ENCODE results near the gene ESR2. TPM values are rescaled to one million over a fixed set of nuclear protein-coding genes. Genes with fewer than 3 reads are reported as not detected.

ESR2 gene
- total RNA-seq, 4 donors from 2014 or later: 0.51 TPM; not detected in 3

DNA sequence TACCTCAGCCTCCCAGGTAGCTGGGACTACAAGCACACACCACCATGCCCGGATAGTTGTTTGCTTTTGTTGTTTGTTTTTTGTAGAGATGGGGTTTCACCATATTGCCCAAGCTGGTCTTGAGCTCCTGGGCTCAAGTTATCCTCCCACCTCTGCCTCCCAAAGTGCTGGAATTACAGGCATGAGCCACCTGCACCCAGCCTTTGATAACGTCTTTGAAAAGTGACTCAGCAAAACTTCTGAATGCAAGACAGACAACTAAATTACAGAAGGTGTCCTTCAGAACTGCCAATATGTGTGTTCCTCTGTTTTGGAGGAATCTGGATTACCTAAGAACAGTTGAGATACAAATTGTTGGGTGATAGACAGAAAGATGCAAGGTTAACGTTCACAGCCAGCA is 99.8 kb downstream of the ESR2 start:
- peak overlapping the region; percentile 21 to 64 (median 54) for H3K27ac ChIP-seq
- H3K27me3 ChIP-seq: no peaks in the 10 kb centered on the region
- intact Hi-C loops (cut with DNase I; ENCODE audit: low total_unique reads): no loop called here
- no peak overlapping the region for H3K4me3 ChIP-seq
- H3K4me1 ChIP-seq: peaks cover 23 to 25% of the 10 kb centered on the region in 2 donors
- peaks cover 0 to 22% of the 10 kb centered on the region in 2 donors for H3K36me3 ChIP-seq
- H3K9me3 ChIP-seq: no peaks in the 10 kb centered on the region
- ATAC-seq: no peak
- DNase-seq: no peak
- TF ChIP-seq POLR2A (IDR thresholded peaks at IDR 0.05): no peak
- TF ChIP-seq, protein P1, sequence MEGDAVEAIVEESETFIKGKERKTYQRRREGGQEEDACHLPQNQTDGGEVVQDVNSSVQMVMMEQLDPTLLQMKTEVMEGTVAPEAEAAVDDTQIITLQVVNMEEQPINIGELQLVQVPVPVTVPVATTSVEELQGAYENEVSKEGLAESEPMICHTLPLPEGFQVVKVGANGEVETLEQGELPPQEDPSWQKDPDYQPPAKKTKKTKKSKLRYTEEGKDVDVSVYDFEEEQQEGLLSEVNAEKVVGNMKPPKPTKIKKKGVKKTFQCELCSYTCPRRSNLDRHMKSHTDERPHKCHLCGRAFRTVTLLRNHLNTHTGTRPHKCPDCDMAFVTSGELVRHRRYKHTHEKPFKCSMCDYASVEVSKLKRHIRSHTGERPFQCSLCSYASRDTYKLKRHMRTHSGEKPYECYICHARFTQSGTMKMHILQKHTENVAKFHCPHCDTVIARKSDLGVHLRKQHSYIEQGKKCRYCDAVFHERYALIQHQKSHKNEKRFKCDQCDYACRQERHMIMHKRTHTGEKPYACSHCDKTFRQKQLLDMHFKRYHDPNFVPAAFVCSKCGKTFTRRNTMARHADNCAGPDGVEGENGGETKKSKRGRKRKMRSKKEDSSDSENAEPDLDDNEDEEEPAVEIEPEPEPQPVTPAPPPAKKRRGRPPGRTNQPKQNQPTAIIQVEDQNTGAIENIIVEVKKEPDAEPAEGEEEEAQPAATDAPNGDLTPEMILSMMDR (IDR thresholded peaks at IDR 0.05 in 4 of 5, conservative IDR thresholded peaks at IDR 0.05 in 1 of 5): no peak
- in situ Hi-C loops (cut with MboI; ENCODE audit: low sequenced_read_pairs in 4 of 4): no loop called here

DNA sequence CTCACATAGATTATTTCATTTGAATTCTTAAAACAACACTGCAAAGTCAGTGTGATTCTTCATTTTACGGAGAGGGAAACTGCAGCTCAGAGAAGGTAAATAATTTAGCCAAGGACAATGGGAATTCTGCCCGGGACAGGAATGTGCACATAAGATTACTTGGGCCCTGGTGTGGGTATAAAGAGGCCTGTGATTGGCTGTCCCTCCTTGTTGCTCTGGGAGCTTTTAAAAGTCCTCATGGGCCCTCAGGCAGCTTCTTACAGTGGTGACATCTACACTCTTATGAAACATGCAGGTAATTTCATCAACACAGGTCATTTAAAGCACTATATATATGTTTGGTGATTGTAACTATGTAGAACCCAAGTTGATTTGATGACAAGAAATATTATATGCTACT is 100.3 kb downstream of the ESR2 start:
- ATAC-seq: no peak
- Histone ChIP-seq H3K4me1 (peaks cover 23 to 25% of the 10 kb centered on the region in 2 donors), H3K9me3 (no peaks in the 10 kb centered on the region), H3K27me3 (no peaks in the 10 kb centered on the region), H3K27ac (peak overlapping the region in 1 of 4 donors; percentile 1), H3K4me3 (no peak overlapping the region), H3K36me3 (peaks cover 0 to 28% of the 10 kb centered on the region in 2 donors)
- TF ChIP-seq POLR2A (IDR thresholded peaks at IDR 0.05): no peak
- TF ChIP-seq, protein P1 (IDR thresholded peaks at IDR 0.05 in 4 of 5, conservative IDR thresholded peaks at IDR 0.05 in 1 of 5): no peak
- intact Hi-C loops (cut with DNase I; ENCODE audit: low total_unique reads): no loop called here
- in situ Hi-C loops (cut with MboI; ENCODE audit: low sequenced_read_pairs in 4 of 4): no loop called here
- DNase-seq: no peak

DNA sequence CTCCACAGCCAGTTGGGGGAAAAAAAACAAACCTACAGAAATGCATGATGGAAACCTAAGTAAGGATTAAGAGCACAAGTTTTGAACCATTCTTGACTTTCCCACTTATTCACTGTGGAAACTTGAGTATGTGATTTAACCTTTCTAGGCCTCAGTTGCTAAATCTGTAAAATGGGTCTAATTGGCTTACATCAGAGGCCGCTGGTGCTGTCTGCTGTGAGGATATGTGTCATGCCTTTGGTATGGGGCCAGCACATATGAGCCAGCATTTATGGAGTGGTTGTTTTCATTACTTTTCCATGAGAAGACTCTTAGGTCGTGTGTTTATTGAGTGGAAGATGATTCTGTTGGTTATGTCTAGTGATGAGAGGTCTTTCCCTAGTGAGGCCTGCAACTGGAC is 102.4 kb downstream of the ESR2 start:
- Histone ChIP-seq H3K9me3 (no peaks in the 10 kb centered on the region), H3K4me3 (no peak overlapping the region), H3K27ac (no peak overlapping the region), H3K36me3 (peaks cover 0 to 46% of the 10 kb centered on the region in 2 donors), H3K4me1 (peaks cover 19 to 23% of the 10 kb centered on the region in 2 donors), H3K27me3 (no peaks in the 10 kb centered on the region)
- no peak for ATAC-seq
- in situ Hi-C loops (cut with MboI; ENCODE audit: low sequenced_read_pairs in 4 of 4): no loop called here
- intact Hi-C loops (cut with DNase I; ENCODE audit: low total_unique reads): no loop called here
- TF ChIP-seq POLR2A (IDR thresholded peaks at IDR 0.05): no peak
- TF ChIP-seq, protein P1 (IDR thresholded peaks at IDR 0.05 in 4 of 5, conservative IDR thresholded peaks at IDR 0.05 in 1 of 5): no peak
- no peak for DNase-seq

DNA sequence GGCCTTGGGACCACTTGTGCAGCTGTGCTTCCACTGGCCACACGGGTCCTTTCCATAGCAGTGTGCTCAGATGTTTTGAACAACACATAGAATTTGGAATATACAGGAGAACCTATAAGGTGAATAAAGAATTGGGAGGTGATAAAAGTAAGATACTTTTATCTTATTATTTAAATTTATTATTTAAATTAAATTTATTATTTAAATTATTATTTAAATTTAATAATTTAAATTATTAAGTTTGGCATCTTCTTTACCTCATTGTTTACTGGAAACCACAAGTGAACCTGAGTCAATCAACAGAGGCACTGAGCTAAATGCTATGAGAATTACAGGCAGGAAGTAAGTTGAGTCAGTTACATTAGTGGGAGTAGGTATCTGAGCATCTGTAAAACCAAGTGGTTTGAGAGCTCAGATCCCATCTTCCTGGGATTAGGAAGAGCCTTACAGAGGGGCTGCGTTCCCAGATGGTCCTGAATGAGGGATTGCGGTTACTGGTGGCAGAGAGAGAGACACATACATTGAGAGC is 103.1 kb downstream of the ESR2 start:
- Histone ChIP-seq H3K9me3 (no peaks in the 10 kb centered on the region), H3K4me1 (peaks cover 12 to 23% of the 10 kb centered on the region in 2 donors), H3K27me3 (no peaks in the 10 kb centered on the region), H3K27ac (no peak overlapping the region), H3K4me3 (no peak overlapping the region), H3K36me3 (peaks cover 0 to 53% of the 10 kb centered on the region in 2 donors)
- in situ Hi-C loops (cut with MboI; ENCODE audit: low sequenced_read_pairs in 4 of 4) (no loop called here), intact Hi-C loops (cut with DNase I; ENCODE audit: low total_unique reads) (no loop called here)
- TF ChIP-seq, protein P1 (IDR thresholded peaks at IDR 0.05 in 4 of 5, conservative IDR thresholded peaks at IDR 0.05 in 1 of 5): no peak
- no peak for TF ChIP-seq POLR2A (IDR thresholded peaks at IDR 0.05)
- ATAC-seq (no peak), DNase-seq (no peak)

DNA sequence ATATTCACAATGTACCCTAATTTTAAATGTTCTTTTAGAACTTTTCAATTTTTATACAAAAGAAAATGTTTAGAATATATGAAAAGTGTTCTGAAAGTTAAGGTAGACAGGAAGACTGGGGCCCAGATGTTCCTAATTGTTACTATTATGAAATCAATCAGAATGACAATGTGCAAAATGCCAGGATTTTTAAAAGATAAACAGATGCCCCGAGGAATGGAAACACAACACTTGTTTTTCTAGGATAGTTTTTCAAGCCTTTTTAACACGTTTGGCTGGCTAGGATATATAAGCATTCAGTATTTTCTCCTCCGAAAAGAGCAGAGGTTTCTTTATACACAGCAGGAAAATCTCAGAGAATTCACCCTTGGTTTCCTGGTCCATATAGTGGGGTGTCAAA is 106.8 kb downstream of the ESR2 start:
- TF ChIP-seq, protein P1 (IDR thresholded peaks at IDR 0.05 in 4 of 5, conservative IDR thresholded peaks at IDR 0.05 in 1 of 5): no peak
- TF ChIP-seq POLR2A (IDR thresholded peaks at IDR 0.05): no peak
- Histone ChIP-seq H3K27me3 (no peaks in the 10 kb centered on the region), H3K27ac (no peak overlapping the region), H3K9me3 (no peaks in the 10 kb centered on the region), H3K4me3 (no peak overlapping the region), H3K36me3 (peaks cover 0 to 46% of the 10 kb centered on the region in 2 donors), H3K4me1 (peaks cover 0 to 4% of the 10 kb centered on the region in 2 donors)
- ATAC-seq: no peak
- in situ Hi-C loops (cut with MboI; ENCODE audit: low sequenced_read_pairs in 4 of 4) (no loop called here), intact Hi-C loops (cut with DNase I; ENCODE audit: low total_unique reads) (no loop called here)
- DNase-seq: no peak
